GM21576 (cell line): ENCODE data around the gene MSLN.

Source experiments
- ATAC-seq: cut with Tn5 transposase; IDR thresholded peaks from one replicate; pipeline ENCODE4 v1.9.1; 2021; ENCODE audit warnings: mild to moderate bottlenecking, moderate library complexity; ENCODE audit not compliant: unreplicated experiment

MSLN gene

DNA sequence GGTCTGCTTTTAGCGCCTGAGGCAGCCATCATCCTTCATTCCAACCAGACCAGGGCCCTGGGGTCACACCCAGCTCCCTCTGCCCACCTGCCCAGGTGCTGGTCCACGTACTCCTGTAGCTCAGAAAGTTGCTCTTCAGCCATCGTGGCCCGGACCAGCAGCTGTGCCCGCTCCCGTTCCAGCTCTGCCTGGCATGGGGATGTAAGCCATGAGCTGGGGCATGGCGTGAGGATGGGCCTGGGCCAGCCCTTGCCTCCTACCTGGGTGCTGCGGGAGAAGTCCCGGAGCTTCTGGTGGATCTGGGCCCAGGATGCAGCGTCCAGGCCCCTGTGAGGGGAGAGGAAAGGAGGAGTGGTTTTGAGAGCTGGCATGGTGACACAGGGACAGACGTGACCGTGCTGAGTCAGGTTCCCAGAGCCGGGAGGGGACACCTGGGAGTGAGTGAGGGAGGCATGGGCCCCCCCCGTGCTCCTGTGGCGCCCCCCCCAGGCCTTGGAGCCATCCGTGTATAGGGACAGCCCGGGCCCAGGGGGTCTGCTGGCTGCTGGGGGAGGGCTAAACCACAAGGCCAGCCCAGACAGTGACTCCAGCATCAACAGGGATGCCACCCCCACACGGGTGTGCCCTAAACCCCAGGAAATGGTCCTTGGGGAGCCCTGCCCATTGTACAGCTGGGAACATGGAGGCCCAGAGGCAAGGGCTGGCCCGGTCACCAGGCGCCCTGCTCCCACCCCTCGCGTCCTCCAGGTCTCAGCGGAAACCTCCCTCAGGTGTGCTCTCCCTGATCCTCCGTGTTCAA lies 37.5 kb upstream of the MSLN start:
- no peak for ATAC-seq

DNA sequence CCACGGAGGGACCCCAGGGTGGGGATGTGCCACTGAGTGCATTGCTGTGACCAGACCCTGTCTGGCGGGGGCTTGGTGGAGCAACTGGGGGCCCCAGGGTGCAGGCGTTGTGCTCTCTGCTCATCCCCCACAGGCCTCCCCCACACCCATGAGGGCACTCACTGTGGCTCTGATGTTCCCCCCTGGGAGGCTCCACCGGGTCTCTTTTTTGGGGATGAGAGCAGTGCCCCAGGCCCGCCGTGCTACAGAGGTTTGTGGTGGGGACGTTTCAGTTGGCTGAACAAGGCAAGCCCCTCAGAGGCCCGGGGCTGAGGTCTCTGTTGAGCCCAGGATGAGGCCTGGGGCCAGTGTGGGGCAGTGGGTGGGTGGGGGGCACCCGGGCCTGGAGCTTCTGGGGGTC lies 36.8 kb upstream of the MSLN start:
- no peak for ATAC-seq

DNA sequence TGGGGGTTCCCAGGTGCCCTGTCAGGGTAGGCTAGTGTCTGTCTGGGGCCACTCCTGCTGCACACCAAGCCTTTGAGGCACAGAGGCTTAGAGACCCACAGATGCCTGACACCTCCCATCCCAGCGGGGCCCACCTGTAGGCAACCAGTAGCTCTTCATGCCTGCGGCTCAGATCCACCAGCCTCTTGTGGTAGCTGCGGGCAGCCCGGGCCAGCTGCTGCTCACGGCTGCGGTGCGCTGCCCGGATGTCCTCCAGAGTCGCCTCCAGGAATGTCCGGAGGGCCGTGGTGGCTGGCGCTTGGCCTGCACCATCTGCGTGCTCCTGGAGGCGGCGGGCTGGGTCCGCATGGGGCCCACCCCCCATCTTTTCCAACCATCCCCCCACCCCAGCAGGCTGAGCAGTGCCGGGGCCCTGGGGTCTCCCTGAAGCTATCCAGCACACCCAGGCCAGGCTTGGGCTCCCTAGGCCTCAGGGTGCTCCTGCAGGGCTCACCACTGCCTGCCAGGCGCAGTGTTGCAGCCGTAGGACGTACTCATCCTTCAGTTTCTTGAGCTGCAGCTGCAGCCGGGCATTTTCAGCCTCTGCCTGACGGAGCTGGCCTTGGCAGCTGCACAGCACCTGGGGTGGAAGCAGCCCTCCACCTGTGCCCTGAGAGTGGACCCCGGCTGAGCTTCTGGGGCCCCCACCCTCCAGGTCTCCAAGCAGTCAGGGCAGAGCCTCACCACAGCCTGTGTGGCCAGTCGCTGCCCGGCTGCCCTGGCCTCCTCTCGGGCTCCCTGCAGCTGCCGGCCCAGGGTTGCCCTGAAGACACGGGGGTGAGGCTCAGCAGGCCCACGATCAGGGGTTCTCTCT lies 36.1 kb upstream of the MSLN start:
- no peak for ATAC-seq

DNA sequence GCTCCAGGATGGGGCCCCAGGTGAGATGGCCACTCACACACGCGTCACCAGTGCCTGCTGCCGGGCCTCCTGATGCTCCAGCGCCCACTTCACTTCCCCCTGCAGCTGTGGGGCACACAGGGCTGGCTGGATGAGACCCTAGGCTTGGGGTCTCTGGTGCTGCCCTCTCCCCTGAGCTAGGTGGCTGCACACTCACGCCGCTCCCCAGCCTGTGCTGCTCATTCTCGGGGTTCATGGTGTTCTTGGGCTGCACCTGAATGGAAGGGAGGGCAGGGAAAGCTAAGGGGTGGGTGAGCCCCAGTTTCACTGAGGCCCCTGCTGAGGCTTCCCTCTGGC lies 35.5 kb upstream of the MSLN start:
- no peak for ATAC-seq

DNA sequence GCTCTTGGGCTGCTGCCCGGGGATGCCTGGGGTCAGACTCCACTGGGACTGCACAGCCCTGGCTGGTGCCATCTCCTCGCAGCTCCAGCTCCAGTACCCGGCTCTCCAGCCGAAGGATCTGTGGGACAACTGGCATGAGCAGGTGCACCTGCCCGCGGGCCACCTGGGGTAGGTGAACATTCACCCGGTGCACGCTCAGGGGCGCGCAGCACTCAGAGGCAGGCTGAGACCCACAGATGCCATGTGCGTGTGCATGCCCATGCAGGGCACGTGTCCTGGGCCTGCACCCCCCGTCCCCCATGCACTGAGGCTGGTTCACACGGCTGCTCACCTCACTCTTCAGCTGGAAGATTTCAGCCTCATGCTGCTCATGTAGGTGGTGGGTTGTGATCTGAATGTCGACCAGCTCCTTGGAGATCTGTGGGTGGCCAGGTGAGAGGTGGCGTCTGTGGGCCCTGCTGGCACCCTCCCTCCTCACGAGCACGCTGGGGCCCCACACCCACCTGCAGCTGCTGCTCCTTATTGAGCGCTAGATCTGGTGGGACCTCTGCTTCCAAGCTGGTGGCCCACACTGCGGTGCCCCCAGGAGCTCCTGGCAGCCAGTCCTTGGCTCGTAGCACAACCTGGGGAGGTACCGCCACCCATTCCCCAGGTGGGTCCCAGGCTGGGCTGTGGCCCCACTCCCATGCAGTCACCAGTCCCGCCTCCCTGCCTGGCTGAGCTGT lies 34.9 kb upstream of the MSLN start:
- no peak for ATAC-seq

DNA sequence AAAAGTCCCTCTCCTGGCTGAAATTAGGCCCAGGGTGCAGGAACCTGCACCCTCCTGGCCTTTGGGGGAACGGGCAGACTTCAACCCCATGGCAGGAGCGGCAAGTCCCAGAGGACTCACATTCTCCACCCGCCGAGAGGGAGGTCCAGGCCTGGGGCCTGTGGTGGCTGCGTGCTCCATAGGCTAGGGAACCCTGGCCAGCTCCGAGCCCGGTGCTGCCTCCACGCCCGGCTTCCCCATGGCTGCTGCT lies 34.4 kb upstream of the MSLN start:
- no peak for ATAC-seq

DNA sequence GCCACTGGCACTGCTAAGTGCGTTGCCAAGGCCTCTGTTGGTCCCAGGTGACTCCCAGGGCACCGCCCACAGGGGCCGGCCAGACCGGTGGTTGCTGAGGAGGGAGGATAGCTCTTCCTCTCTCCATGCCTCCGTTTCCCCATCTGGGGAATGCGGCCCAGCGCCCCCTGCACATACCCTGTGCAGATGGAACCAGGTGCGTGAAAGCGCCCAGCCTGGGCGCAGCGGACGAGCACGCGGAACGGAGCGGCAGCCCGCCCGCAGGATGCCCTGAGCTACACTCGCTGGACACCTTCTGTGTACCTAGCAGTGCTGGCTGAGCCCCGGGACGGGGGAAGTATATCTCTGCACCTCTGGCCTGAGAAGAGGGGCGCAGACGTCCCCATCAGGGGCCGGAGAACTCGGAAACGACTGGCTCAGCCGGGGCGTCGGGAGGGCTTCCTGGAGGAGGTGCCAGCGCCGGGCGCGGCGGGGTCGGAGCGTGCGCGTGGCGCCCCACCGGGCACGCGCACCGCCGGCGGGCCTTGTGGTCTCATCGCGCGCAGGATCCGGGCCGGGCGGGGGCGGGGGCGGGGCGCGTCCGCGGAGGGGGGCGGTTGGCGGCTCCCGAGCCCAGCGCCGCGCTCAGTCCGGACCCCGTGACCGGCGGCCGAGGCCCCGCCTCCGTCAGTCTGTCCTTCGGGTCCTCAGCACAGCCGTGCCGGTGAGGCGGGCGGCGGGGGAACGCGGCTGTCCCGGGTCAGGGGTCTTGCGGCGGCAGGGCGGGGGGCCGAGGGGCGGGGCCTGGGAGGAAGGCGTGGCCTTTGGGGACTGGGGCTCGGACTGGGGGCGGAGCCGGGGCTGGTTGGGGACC lies 33.9 kb upstream of the MSLN start, which contains the start of the genes CCDC78 and HAGHL:
CCDC78 (minus strand) TSS at position 6 of the 853 bp plus-strand sequence. CDS start 76 bp downstream, outside the sequence.
HAGHL (plus strand) TSS at position 669 of the 853 bp plus-strand sequence. CDS start 404 bp downstream, outside the sequence.
- ATAC-seq = no peak

DNA sequence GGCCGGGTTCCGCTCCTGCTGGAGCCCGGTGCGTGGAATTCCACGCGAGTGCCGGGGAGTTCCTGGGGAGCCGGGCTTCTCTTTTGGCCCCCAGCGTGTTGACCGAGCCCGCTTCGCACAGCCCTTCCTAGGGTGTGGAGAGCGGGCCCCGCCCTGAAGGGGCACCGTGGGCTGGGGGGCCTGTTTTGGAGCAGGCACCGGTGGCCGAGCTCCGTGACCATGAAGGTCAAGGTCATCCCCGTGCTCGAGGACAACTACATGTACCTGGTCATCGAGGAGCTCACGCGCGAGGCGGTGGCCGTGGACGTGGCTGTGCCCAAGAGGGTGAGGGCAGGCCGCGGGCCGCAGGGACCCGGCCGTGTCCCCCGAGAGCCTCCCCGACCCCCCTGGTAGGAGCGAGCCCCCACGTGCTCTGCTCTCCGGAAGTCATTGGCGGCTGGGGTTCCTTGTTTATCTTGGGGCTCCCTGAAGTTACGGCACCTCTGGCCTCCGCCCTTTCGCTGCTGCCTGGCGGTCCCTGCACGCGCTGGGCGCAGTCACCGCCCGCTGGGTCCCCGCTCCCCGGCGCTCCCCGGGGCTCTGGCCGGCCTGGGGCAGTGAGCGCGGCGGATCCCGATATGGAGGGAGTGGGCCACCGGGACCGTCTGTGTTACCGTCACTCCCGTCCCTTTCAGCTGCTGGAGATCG lies 33.1 kb upstream of the MSLN start:
- no peak for ATAC-seq

DNA sequence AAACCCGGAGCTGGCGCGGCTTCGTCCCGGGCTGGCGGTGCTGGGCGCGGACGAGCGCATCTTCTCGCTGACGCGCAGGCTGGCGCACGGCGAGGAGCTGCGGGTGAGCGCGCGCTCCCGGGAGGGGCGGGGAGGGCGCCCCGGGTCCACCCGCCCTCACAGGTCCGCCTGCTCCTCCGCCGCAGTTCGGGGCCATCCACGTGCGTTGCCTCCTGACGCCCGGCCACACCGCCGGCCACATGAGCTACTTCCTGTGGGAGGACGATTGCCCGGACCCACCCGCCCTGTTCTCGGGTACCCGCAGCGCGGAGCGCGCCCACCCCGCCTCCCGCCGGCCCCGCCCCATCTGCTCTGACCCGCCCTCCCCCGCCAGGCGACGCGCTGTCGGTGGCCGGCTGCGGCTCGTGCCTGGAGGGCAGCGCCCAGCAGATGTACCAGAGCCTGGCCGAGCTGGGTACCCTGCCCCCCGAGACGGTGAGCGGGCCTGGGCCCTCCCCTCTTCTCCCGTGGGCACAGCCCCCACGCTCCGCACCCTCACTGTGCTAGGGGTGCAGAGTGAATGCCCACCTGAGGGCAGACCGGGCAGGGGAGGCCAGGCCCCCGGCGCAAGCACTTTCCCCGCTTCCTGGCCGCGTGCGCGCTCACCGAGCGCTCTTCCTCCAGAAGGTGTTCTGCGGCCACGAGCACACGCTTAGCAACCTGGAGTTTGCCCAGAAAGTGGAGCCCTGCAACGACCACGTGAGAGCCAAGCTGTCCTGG lies 32.2 kb upstream of the MSLN start:
- no peak for ATAC-seq

DNA sequence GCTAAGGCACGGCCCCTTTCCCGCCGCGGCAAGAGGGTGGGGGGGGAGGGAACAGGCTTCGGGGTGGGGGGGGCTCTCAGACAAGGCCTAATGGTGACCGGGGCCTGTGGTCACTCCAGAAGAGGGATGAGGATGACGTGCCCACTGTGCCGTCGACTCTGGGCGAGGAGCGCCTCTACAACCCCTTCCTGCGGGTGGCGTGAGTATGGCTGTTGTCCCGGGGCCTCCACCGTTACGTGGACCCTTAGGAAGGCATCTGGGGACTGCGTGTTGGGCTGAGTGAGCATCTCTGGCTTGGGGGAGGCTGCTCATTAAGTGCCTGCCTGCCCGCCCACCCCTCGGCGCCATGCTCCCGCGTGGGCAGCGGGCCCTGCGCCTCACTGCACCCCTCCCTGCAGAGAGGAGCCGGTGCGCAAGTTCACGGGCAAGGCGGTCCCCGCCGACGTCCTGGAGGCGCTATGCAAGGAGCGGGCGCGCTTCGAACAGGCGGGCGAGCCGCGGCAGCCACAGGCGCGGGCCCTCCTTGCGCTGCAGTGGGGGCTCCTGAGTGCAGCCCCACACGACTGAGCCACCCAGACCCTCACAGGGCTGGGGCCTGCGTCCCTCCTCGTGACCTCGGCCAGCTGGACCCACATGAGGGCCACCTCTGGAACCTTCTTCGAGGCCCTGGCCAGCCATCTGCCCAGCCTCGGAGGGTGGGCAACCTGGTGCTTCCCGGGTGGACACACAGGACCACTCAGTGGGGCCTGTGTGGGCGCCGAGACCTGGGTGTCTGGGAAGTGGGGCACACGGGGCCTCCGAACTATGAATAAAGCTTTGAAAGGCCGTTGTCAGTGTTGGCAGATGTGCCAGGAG lies 31.4 kb upstream of the MSLN start:
- ATAC-seq = no peak

DNA sequence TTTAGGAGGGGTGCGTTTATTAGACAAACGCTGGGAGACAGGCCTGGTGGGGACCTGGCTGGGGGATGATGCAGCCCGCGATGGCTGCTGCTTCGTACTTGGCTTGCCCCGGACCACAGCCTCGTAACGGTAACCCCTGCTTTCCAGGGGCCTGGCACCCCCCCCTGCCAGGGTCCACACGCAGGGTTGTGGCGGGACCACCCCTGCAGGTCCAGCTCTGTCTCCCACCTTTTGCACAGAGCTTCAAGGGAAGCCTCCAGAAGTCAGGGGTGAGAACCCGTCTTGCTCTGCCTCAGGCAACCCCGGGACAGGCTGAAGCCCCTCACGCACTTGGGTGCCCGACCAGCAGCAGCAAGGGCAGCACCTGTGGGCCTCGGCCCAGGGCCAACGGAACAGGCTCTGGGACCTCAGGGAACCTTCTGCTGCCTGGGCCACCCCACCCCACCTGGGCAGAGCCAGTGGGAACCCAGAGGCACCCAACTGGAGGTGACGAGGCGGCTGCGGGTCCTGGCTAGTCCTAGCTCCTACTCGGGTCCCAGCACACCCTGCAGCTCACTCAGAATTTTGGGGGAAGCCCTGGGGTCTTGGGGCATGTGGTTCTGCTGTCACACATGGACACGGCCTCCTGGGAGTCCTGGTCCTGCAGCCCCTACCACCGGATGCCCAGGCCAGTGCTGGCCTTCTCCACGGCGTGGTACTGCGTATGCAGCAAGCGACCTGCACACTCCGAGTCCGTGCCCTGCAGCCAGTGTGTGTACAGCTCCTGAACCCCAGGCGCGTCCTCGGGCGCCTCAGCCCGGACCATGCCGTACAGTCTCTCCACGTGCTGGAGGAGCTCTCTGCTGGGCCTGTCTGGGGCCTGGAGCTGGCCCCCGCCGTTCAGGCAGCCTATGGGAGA lies 30.5 kb upstream of the MSLN start:
- no peak for ATAC-seq

DNA sequence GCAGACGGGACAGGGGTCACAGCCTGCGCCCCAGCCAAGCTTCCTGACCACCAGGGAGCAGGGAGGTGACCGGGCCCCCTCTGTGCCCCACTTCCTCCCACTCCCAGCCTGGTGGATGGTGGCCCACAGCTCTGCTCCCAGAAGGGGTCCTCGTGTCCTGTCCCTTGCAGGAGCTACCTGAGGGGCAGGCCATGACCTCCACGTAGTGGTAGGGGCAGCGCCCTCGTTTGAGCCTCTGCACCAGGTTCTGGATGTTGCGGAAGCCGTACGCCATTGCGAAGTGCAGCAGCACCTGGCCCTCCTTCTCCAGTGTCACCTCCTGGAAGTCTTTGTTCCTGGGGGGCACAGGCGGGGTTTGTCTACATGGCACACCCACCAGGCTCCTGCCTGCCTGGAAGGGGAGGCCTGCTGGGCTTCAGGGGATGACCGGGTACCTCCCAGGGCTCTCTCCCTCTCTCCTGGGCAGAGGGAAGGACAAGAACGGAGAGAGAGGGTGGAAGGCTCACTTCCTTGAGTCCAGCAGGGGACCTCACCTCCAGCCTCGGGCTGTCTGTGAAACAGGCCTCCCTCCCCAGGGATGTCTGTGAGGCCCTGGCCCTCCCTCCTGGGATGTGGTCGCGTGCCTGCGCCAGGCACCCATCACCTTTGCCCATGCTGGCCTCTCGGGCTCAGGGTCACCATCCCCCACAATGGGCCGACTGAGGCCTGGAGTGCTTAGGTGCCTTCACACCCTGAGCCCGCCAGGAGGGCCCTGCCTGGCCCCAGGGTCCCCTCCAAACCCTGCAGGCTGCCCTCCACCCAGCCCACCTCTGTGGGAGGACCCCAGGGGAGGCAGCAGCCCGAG lies 29.6 kb upstream of the MSLN start:
- ATAC-seq = no peak

DNA sequence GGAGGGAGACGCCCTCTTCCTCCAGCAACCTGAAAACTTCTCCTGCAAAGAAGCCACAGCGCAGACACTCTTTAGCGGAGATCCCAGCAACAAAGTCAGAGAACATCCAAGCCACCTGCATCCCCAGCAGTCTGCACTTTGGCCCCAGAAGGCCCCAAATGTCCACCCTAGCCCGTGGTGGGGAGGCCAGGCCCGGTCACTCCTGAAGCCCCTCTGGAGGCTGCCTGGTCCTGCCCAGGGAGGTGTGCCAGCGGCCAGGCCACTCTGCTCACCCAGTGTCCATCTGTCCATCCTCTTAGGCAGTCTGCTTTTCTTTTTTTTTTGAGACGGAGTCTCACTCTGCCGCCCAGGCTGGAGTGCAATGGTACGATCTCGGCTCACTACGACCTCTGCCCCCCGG lies 28.2 kb upstream of the MSLN start:
- no peak for ATAC-seq

DNA sequence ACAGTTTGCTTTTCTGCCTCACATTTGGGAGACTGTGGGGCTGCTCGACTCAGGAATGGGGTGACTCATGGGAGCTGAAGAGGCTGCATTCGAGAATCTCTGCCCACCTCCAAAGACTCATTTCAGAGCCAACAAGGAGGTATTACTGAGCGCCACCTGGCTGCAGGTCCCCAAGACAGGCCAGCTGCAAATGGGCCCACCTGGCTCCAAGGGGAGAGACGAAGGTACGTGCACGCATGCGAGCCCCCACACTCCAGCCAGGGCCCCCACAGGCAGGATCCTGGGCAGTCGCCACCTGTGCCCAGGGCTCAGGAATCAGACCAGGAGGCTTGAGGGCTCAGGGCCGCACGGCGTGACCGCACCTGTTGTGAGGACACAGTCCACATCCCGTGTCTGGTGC lies 27.6 kb upstream of the MSLN start:
- no peak for ATAC-seq

DNA sequence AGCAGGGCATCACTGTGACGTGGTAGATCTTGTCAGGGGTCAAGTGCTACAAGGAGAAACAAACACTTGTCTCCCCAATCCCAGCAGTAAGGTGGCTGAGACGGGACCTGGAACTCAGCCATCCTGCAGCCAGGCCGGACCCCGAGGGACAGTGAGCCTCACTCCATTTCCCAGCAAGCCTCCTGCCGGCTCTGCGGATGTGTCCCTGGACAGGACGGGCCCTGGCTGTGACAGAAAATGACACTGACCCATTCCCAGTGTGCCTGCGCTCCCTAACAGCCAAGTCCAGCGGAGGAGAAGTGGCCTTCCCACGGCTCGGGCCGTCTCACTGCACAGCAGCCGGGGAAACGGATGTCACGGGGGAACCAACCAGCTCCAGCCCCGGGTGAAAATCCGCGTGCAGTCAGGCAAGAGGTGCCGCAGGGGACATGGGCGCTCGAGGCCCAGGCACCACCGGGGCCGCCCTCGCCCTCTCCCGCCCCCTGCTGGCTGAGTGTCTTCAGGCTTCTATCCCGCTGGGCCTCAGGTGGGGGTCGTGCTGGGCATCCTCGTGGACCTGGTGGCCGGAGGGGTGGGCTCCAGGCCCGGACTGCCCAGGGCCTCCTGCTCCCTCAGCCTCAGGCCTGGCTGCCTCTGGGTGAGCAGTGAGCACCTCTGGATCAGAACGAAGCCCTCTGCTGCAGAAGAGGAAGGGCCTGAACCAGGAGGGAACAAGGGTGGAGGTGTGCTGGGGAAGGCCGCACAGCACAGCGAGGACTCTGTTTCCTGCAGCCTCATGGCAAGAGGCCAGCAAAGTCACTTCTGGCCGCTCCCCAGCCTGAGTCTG lies 26.9 kb upstream of the MSLN start:
- no peak for ATAC-seq
